Natural killer cell treated with Interleukin-12 subunit alpha and Interleukin-12 subunit beta and Interleukin-15 and Interleukin-18, amount 100 ng/mL, for 72 hours (primary cell): ENCODE data around the gene TSPAN10. TPM values are rescaled to one million over a fixed set of nuclear protein-coding genes. Genes with fewer than 3 reads are reported as not detected.
A peak's percentile ranks its signal among the peaks of the same experiment; 100 is the strongest.
"Not testable (repeated sequence)": the region's sequence is repeated elsewhere in the genome, so short reads cannot be mapped to it uniquely, and the experiment has no call there.

Experiments used
- ATAC-seq, 2 donors: fragments of 150-1000 bp; cut with Tn5 transposase in 1 of 2; sonication (Bioruptor Pico), chemical (Tn5 transposase) in 1 of 2; 2 replicates each; pipeline ENCODE4 v1.10.0; 2021
- DNase-seq: peaks from one replicate; pipeline ENCODE4 v3.0.0; 2022; ENCODE audit warnings: low spot score
- H3K27ac Mint-ChIP-seq, 2 donors: 1 replicate in 1 of 2; 2 replicates in 1 of 2; pipeline ENCODE4 v1.8.0; 2022; ENCODE audit warnings: mixed read lengths in 2 of 2, mild to moderate bottlenecking in 1 of 2, moderate library complexity in 1 of 2
- H3K27me3 Mint-ChIP-seq, 2 donors: 1 replicate in 1 of 2; 2 replicates in 1 of 2; pipeline ENCODE4 v1.8.0; 2022; ENCODE audit warnings: mixed read lengths in 2 of 2
- H3K36me3 Mint-ChIP-seq: one replicate; pipeline ENCODE4 v1.8.0; 2022; ENCODE audit warnings: mixed read lengths
- H3K4me1 Mint-ChIP-seq, 2 donors: 1 replicate in 1 of 2; 2 replicates in 1 of 2; pipeline ENCODE4 v1.8.0; 2022; ENCODE audit warnings: low read depth in 2 of 2, mixed read lengths in 2 of 2, mild to moderate bottlenecking in 1 of 2
- H3K4me3 Mint-ChIP-seq: one replicate; pipeline ENCODE4 v1.8.0; 2022; ENCODE audit warnings: mixed read lengths
- H3K9me3 Mint-ChIP-seq: 2 replicates; pipeline ENCODE4 v1.8.0; 2022; ENCODE audit warnings: mixed read lengths
- total RNA-seq, 2 donors: library from RNA; stranded (reverse); gene quantifications; one replicate each; pipeline ENCODE4 v1.2.3, GENCODE V29; 2022

TSPAN10 gene
- total RNA-seq, 2 donors from 2014 or later: 0.50 TPM; not detected in 1

GRCh38 chr17:81612172-81612970 lies 24.6 kb upstream of the TSPAN10 start:
- no peak overlapping the region for H3K27ac Mint-ChIP-seq
- peak; percentile 42 for DNase-seq

DNA sequence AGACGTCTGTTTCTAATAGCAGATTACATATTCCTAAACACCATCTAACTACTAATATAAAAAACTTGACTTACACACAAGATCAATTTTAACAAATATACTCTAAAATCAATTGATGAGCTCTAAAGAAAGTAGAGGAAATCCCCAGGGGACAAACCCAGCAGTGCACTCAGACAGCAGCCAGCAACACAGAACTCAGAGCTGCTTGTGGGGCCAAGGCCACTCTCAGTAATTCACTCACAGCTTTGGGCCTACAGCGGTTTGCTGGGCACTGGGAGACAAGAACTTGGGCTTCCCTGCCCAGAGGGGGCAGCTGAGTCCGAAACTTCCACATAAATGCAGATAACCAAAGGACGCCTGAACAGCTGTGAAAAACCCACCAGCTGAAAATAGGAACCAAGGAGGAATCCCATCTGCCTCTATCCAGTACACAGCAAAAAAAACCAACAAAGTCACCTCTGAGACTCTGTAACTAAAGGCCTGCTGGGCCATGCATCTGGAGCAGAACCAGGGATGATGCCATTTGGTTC lies 21.5 kb upstream of the TSPAN10 start:
- Mint-ChIP-seq H3K27me3 (no peaks in the 10 kb centered on the region), H3K36me3 (peaks cover 8% of the 10 kb centered on the region), H3K4me1 (peaks cover 16 to 28% of the 10 kb centered on the region in 2 donors), H3K4me3 (no peak overlapping the region), H3K9me3 (no peaks in the 10 kb centered on the region), H3K27ac (peak overlapping the region in 1 of 2 donors; percentile 50)
- ATAC-seq: no peak
- DNase-seq: no peak

More at GRCh38 chr17:81612172-81612970, 24.6 kb upstream of the TSPAN10 start:
- no peak for ATAC-seq
- no peak overlapping the region for H3K4me3 Mint-ChIP-seq
- H3K36me3 Mint-ChIP-seq: peaks cover 12% of the 10 kb centered on the region
- H3K27me3 Mint-ChIP-seq: no peaks in the 10 kb centered on the region
- no peaks in the 10 kb centered on the region for H3K9me3 Mint-ChIP-seq
- peaks cover 19 to 34% of the 10 kb centered on the region in 2 donors for H3K4me1 Mint-ChIP-seq

DNA sequence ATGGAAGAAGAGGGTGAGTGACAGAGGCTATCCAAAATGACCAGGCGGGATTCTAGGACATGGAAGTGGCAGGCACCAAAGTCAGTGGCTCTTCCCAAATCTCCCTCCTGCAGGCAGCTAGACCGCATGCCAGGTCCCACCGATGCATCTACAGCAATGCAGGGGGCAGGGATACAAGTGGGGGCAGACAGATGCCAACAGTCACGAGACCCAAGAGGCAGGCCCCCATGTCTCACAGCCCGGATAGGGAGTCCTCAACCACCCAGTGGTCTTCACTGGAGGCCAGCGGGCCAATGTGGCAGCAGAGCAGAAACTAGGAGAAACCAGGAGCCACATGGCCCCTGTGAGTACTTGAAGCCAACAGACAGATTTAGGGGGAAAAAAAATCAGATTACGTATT lies 20.1 kb upstream of the TSPAN10 start:
- H3K9me3 Mint-ChIP-seq: no peaks in the 10 kb centered on the region
- no peaks in the 10 kb centered on the region for H3K27me3 Mint-ChIP-seq
- H3K4me3 Mint-ChIP-seq: no peak overlapping the region
- peaks cover 21 to 31% of the 10 kb centered on the region in 2 donors for H3K4me1 Mint-ChIP-seq
- no peak for DNase-seq
- no peak overlapping the region for H3K27ac Mint-ChIP-seq
- no peak for ATAC-seq
- peaks cover 15% of the 10 kb centered on the region for H3K36me3 Mint-ChIP-seq

- H3K4me3 Mint-ChIP-seq, DNase-seq, H3K27me3 Mint-ChIP-seq, H3K9me3 Mint-ChIP-seq, ATAC-seq, H3K27ac Mint-ChIP-seq: not testable (repeated sequence)
- peaks cover 21 to 27% of the 10 kb centered on the region in 2 donors for H3K4me1 Mint-ChIP-seq
- H3K36me3 Mint-ChIP-seq: peaks cover 15% of the 10 kb centered on the region
These were observed 18.7 kb upstream of the TSPAN10 start for GRCh38 chr17:81618307-81618706.

DNA sequence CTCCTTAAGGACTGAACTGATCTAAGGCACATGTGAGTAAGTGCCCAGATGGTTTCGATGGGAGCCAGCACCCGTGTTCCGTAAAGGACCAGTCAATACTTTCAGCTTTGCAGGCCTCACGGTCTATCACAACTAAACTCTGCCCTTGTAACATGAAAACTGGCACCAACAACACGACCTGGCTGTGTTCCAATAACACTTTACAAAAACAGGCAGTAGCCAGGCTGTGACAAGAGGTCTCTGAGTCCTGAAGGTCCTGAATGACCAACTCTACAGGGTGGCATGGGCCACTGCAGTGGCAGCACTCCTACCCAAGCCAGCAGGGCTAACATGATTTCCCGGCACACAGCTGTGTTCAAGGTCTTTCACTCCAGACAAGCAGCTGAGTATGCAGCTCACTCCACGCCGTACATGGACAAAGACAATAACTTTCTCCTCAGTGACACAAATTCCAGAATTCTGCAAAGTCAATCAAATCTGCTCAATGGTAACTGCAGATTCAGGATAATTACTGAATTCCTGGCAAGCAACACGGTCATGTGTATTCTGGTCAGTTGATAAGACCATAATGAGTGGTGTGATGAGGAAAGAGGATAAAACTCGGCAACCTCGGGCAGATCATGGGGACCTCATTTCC lies 15.4 kb upstream of the TSPAN10 start:
- Mint-ChIP-seq H3K4me3 (no peak overlapping the region), H3K9me3 (no peaks in the 10 kb centered on the region), H3K4me1 (peaks cover 18 to 22% of the 10 kb centered on the region in 2 donors), H3K27me3 (no peaks in the 10 kb centered on the region), H3K27ac (no peak overlapping the region), H3K36me3 (peaks cover 33% of the 10 kb centered on the region)
- no peak for ATAC-seq
- no peak for DNase-seq

GRCh38 chr17:81630274-81630673 lies 6.7 kb upstream of the TSPAN10 start:
- Mint-ChIP-seq H3K27ac (no peak overlapping the region), H3K27me3 (no peaks in the 10 kb centered on the region)

GRCh38 chr17:81631482-81631881 lies 5.5 kb upstream of the TSPAN10 start:
- peaks cover 15 to 16% of the 10 kb centered on the region in 2 donors for H3K4me1 Mint-ChIP-seq
- ATAC-seq (no peak), DNase-seq (no peak)
- no peaks in the 10 kb centered on the region for H3K9me3 Mint-ChIP-seq
- H3K27ac Mint-ChIP-seq: no peak overlapping the region
- H3K27me3 Mint-ChIP-seq: no peaks in the 10 kb centered on the region
- peaks cover 18% of the 10 kb centered on the region for H3K36me3 Mint-ChIP-seq
- H3K4me3 Mint-ChIP-seq: no peak overlapping the region

More at GRCh38 chr17:81630274-81630673, 6.7 kb upstream of the TSPAN10 start:
- H3K36me3 Mint-ChIP-seq: peaks cover 21% of the 10 kb centered on the region
- H3K9me3 Mint-ChIP-seq: no peaks in the 10 kb centered on the region
- ATAC-seq: no peak
- no peak for DNase-seq
- H3K4me3 Mint-ChIP-seq: no peak overlapping the region
- peaks cover 6 to 14% of the 10 kb centered on the region in 2 donors for H3K4me1 Mint-ChIP-seq

DNA sequence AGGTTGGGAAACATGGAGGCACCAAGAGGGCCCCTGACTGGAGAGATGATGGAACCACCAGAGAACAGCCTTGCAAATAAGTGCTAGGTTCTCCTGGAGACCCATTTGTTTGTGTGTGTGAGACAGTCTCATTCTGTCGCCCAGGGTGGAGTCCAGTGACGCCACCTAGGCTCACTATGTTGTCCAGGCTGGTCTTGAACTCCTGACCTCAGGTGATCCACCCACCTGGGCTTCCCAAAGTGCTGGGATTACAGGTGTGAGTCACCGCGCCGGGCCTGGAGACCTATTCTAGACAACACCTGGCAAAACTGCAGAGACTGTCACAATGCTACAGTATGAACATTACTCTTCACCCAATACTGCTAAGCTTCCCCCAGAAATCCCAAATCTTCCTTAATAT lies 1.6 kb upstream of the TSPAN10 start:
- no peak for ATAC-seq
- H3K36me3 Mint-ChIP-seq: peaks cover 5% of the 10 kb centered on the region
- peak overlapping the region; percentile 98 for H3K4me3 Mint-ChIP-seq
- peaks cover 13 to 15% of the 10 kb centered on the region in 2 donors for H3K4me1 Mint-ChIP-seq
- H3K27me3 Mint-ChIP-seq: no peaks in the 10 kb centered on the region
- DNase-seq: no peak
- H3K27ac Mint-ChIP-seq: peak overlapping the region; percentile 92 to 95
- no peaks in the 10 kb centered on the region for H3K9me3 Mint-ChIP-seq

DNA sequence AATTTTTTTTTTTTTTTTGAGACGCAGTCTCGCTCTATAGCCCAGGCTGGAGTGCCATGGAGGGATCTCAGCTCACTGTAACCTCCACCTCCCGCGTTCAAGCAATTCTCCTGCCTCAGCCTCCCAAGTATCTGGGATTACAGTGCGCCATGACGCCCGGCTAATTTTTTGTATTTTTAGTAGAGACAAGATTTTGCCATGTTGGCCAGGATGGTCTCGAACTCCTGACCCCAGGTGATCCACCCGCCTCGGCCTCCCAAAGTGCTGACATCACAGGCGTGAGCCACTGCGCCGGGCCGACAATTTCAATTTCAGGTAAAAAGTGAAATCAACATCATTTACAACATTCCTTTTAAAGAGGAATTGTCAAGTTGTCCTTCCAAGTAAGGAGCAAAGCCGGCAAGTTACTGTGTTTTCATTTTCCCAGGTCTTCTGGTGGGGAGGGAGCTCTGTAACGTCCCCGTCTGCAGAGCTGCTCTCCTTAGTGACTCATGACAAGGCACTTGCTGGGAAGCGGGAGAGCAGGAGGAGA lies 957 bp upstream of the TSPAN10 start:
- H3K27ac Mint-ChIP-seq: peak overlapping the region; percentile 92 to 95
- H3K9me3 Mint-ChIP-seq: no peaks in the 10 kb centered on the region
- ATAC-seq: peak; percentile 1 to 10
- H3K4me3 Mint-ChIP-seq: peak overlapping the region; percentile 98
- peaks cover 5% of the 10 kb centered on the region for H3K36me3 Mint-ChIP-seq
- no peak for DNase-seq
- H3K27me3 Mint-ChIP-seq: no peaks in the 10 kb centered on the region
- H3K4me1 Mint-ChIP-seq: peaks cover 13 to 15% of the 10 kb centered on the region in 2 donors

GRCh38 chr17:81638683-81639082 lies 1.7 kb downstream of the TSPAN10 start:
- H3K9me3 Mint-ChIP-seq: no peaks in the 10 kb centered on the region
- H3K27me3 Mint-ChIP-seq: no peaks in the 10 kb centered on the region
- peaks cover 5% of the 10 kb centered on the region for H3K36me3 Mint-ChIP-seq
- peaks cover 4 to 10% of the 10 kb centered on the region in 2 donors for H3K4me1 Mint-ChIP-seq
- no peak for ATAC-seq
- no peak for DNase-seq
- no peak overlapping the region for H3K27ac Mint-ChIP-seq
- no peak overlapping the region for H3K4me3 Mint-ChIP-seq

- no peak for DNase-seq
- no peak overlapping the region for H3K27ac Mint-ChIP-seq
- H3K4me3 Mint-ChIP-seq: no peak overlapping the region
- H3K36me3 Mint-ChIP-seq: peaks cover 5% of the 10 kb centered on the region
- H3K9me3 Mint-ChIP-seq: no peaks in the 10 kb centered on the region
- no peak for ATAC-seq
- H3K27me3 Mint-ChIP-seq: no peaks in the 10 kb centered on the region
- peaks cover 4 to 10% of the 10 kb centered on the region in 2 donors for H3K4me1 Mint-ChIP-seq
These were observed 3.0 kb downstream of the TSPAN10 start for GRCh38 chr17:81640011-81640410.

GRCh38 chr17:81641825-81642489 lies 5.0 kb downstream of the TSPAN10 start:
- H3K4me1 Mint-ChIP-seq: no peaks in the 10 kb centered on the region
- DNase-seq (no peak), ATAC-seq (peak in 1 of 2 donors; percentile 4)
- H3K4me3 Mint-ChIP-seq: no peak overlapping the region
- no peaks in the 10 kb centered on the region for H3K9me3 Mint-ChIP-seq
- H3K36me3 Mint-ChIP-seq: no peaks in the 10 kb centered on the region
- H3K27ac Mint-ChIP-seq: no peak overlapping the region
- H3K27me3 Mint-ChIP-seq: no peaks in the 10 kb centered on the region

GRCh38 chr17:81644496-81644895 lies 7.5 kb downstream of the TSPAN10 start:
- no peak for DNase-seq
- Mint-ChIP-seq H3K27me3 (peaks cover 0 to 10% of the 10 kb centered on the region in 2 donors), H3K4me3 (no peak overlapping the region), H3K36me3 (no peaks in the 10 kb centered on the region), H3K27ac (no peak overlapping the region), H3K4me1 (no peaks in the 10 kb centered on the region), H3K9me3 (no peaks in the 10 kb centered on the region)
- no peak for ATAC-seq
